Mesenchymal stem cell (in vitro differentiated cells and primary cell): ENCODE data around the gene TESK1.
A peak's percentile ranks its signal among the peaks of the same experiment; 100 is the strongest.

ENCODE experiments used
- DNase-seq: peaks from one replicate; pipeline ENCODE4 v3.0.0-alpha.2; 2013
- H2AFZ ChIP-seq: one replicate; pipeline ENCODE4 v1.6.1; 2013; ENCODE audit warnings: low read depth, mild to moderate bottlenecking, control low read depth, inconsistent platforms, low read length, moderate library complexity
- H2AK5ac ChIP-seq: 2 replicates; pipeline ENCODE4 v1.6.1; 2013; ENCODE audit warnings: low read length, moderate library complexity, mild to moderate bottlenecking, inconsistent platforms; ENCODE audit not compliant: severe bottlenecking
- H2BK120ac ChIP-seq: one replicate; pipeline ENCODE4 v1.6.1; 2013; ENCODE audit warnings: low read depth, mild to moderate bottlenecking, inconsistent platforms, low read length, moderate library complexity
- H2BK12ac ChIP-seq, 2 experiments: one replicate each; pipeline ENCODE4 v1.6.1; 2013; ENCODE audit warnings: inconsistent platforms in 2 of 2, low read length in 2 of 2, mild to moderate bottlenecking in 2 of 2, moderate library complexity in 2 of 2, control low read depth in 1 of 2
- H2BK15ac ChIP-seq: one replicate; pipeline ENCODE4 v1.6.1; 2013; ENCODE audit warnings: mild to moderate bottlenecking, low read depth, inconsistent platforms; ENCODE audit not compliant: poor library complexity, severe bottlenecking
- H2BK5ac ChIP-seq: 2 replicates; pipeline ENCODE4 v1.6.1; 2013; ENCODE audit warnings: low read depth, mild to moderate bottlenecking, low read length, control low read depth, inconsistent platforms; ENCODE audit not compliant: poor library complexity, severe bottlenecking
- H3K14ac ChIP-seq, 2 experiments: one replicate each; pipeline ENCODE4 v1.6.1; 2013; ENCODE audit warnings: inconsistent platforms in 2 of 2, low read length in 2 of 2, control low read depth in 1 of 2, mild to moderate bottlenecking in 1 of 2, moderate library complexity in 1 of 2
- H3K18ac ChIP-seq, 2 experiments: one replicate each; pipeline ENCODE4 v1.6.1; 2013; ENCODE audit warnings: inconsistent platforms in 2 of 2, low read length in 2 of 2, control low read depth in 1 of 2, low read depth in 1 of 2, mild to moderate bottlenecking in 1 of 2
- H3K23ac ChIP-seq, 2 experiments: one replicate each; pipeline ENCODE4 v1.6.1; 2013; ENCODE audit warnings: inconsistent platforms in 2 of 2, low read length in 2 of 2, mild to moderate bottlenecking in 2 of 2, moderate library complexity in 2 of 2, control low read depth in 1 of 2
- H3K27ac ChIP-seq: 2 replicates; pipeline ENCODE4 v1.5.1; 2013; ENCODE audit warnings: mild to moderate bottlenecking, moderate library complexity, low read length, control low read depth, inconsistent platforms; ENCODE audit not compliant: poor library complexity, severe bottlenecking
- H3K27me3 ChIP-seq, 2 experiments: 2 replicates each; pipeline versions ENCODE4 v1.6.1 to v1.7.0; 2013; ENCODE audit warnings: low read length in 2 of 2, mild to moderate bottlenecking in 2 of 2, moderate library complexity in 2 of 2, control low read depth in 1 of 2, inconsistent platforms in 1 of 2; ENCODE audit not compliant: control insufficient read depth in 1 of 2, insufficient read depth in 1 of 2
- H3K36me3 ChIP-seq, 2 experiments: 2 replicates each; pipeline versions ENCODE4 v1.6.1 to v1.7.0; 2013; ENCODE audit warnings: low read length in 2 of 2, control low read depth in 1 of 2, inconsistent platforms in 1 of 2, low read depth in 1 of 2, mild to moderate bottlenecking in 1 of 2; ENCODE audit not compliant: insufficient read depth in 2 of 2, control insufficient read depth in 1 of 2
- H3K4ac ChIP-seq, 2 experiments: one replicate each; pipeline ENCODE4 v1.6.1; 2013; ENCODE audit warnings: inconsistent platforms in 2 of 2, low read length in 2 of 2, mild to moderate bottlenecking in 2 of 2, moderate library complexity in 2 of 2, control low read depth in 1 of 2, low read depth in 1 of 2
- H3K4me1 ChIP-seq: 2 replicates; pipeline ENCODE4 v1.6.1; 2013; ENCODE audit warnings: low read depth, low read length, control low read depth; ENCODE audit not compliant: control insufficient read depth, insufficient read depth
- H3K4me2 ChIP-seq: 2 replicates; pipeline ENCODE4 v1.6.1; 2013; ENCODE audit warnings: low read length, mild to moderate bottlenecking, inconsistent platforms; ENCODE audit not compliant: poor library complexity, severe bottlenecking
- H3K4me3 ChIP-seq, 2 experiments: 2 replicates each; pipeline versions ENCODE4 v1.5.1 to v1.7.0; 2013; ENCODE audit warnings: low read length in 2 of 2, mild to moderate bottlenecking in 2 of 2, control low read depth in 1 of 2, low read depth in 1 of 2; ENCODE audit not compliant: insufficient read depth in 1 of 2
- H3K79me1 ChIP-seq: replicated peaks from 2 replicates; pipeline ENCODE4 v1.6.1; 2013; ENCODE audit warnings: mild to moderate bottlenecking, control low read depth, low read length, inconsistent platforms; ENCODE audit not compliant: poor library complexity, severe bottlenecking
- H3K9ac ChIP-seq: 2 replicates; pipeline ENCODE4 v1.7.0; 2013; ENCODE audit warnings: mild to moderate bottlenecking, low read length, moderate library complexity
- H3K9me3 ChIP-seq: 2 replicates; pipeline ENCODE4 v1.7.0; 2013; ENCODE audit warnings: mild to moderate bottlenecking, low read length; ENCODE audit not compliant: control insufficient read depth
- H4K8ac ChIP-seq: one replicate; pipeline ENCODE4 v1.6.1; 2013; ENCODE audit warnings: inconsistent platforms, mild to moderate bottlenecking, low read length, moderate library complexity
- H4K91ac ChIP-seq: one replicate; pipeline ENCODE4 v1.6.1; 2013; ENCODE audit warnings: mild to moderate bottlenecking, low read length, inconsistent platforms
- WGBS: methylation state at CpG from one replicate; pipeline ENCODE4 v1.1.7; 2013; ENCODE audit warnings: mixed read lengths; 5-methylcytosine and 5-hydroxymethylcytosine counted together

The TESK1 gene

DNA sequence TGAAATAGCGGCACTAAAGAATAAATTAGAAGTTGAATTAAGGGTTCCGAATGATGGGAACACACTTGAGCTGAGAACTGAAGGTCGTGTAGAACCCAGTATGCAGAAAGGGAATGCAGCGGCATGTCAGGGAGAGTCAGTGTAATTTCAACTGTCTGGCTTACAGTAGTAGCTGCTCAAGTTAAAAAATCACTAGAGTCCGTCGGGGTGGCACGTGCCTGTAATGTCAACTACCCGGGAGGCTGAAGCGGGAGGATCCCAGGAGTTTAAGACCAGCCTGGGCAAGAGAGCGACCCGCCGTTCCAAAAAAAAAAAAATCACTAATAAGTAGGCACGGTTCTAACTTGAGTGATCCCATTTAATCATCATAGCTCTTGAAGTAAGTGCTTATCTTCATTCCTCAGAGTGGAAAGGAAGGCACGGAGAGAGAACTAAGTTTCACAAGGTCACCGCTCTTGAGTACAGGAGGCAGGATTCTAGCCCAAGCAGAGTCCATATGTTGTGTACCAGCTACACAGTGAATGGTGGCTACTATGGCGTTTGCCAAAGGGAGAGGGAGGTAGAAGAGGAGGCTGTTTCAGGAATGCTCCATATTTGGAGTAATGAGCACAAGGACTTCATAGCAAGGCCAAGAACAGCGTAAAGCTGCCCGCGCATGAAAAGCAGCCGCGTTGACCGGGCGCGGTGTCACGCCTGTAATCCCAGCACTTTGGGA is 51.9 kb downstream of the TESK1 start:
- Histone ChIP-seq H3K23ac (no peak overlapping the region), H3K4me3 (peak overlapping the region; percentile 31 to 65), H3K9me3 (no peaks in the 10 kb centered on the region), H3K4me2 (peak overlapping the region; percentile 62), H2AFZ (peak overlapping the region; percentile 76), H4K8ac (peak overlapping the region; percentile 62), H2AK5ac (no peak overlapping the region), H3K79me1 (peaks cover 11% of the 10 kb centered on the region), H3K27me3 (no peaks in the 10 kb centered on the region), H2BK12ac (peak overlapping the region in 1 of 2 experiments; percentile 56), H2BK5ac (no peak overlapping the region), H2BK15ac (no peak overlapping the region), H4K91ac (no peak overlapping the region), H3K4me1 (peaks cover 10% of the 10 kb centered on the region), H2BK120ac (no peak overlapping the region), H3K27ac (peak overlapping the region; percentile 59), H3K14ac (no peak overlapping the region), H3K4ac (no peak overlapping the region), H3K9ac (peak overlapping the region; percentile 98), H3K18ac (peak overlapping the region in 1 of 2 experiments; percentile 54), H3K36me3 (peaks cover 13 to 25% of the 10 kb centered on the region in 2 experiments)
- WGBS = 45% methylated on average over 22 of the region's 25 CpGs
- no peak for DNase-seq

- Histone ChIP-seq H3K79me1 (peaks cover 11% of the 10 kb centered on the region), H3K9me3 (no peaks in the 10 kb centered on the region), H3K14ac (peak within 1 kb of the TSS in 1 of 2 experiments; percentile 97), H2BK15ac (peak within 1 kb of the TSS; percentile 89), H3K4me2 (peak within 1 kb of the TSS; percentile 78), H2AFZ (peak within 1 kb of the TSS; percentile 92), H2AK5ac (no peak within 1 kb of the TSS), H4K8ac (peak within 1 kb of the TSS; percentile 95), H3K36me3 (peaks cover 18 to 31% of the 10 kb centered on the region in 2 experiments), H3K23ac (peak within 1 kb of the TSS in 1 of 2 experiments; percentile 94), H3K9ac (peak within 1 kb of the TSS; percentile 98), H3K4ac (peak within 1 kb of the TSS; percentile 89 to 97), H2BK12ac (peak within 1 kb of the TSS; percentile 38 to 93), H3K4me3 (peak within 1 kb of the TSS; percentile 95 to 96), H3K27ac (peak within 1 kb of the TSS; percentile 97), H4K91ac (peak within 1 kb of the TSS; percentile 95), H3K18ac (peak within 1 kb of the TSS; percentile 89 to 94), H3K27me3 (no peaks in the 10 kb centered on the region), H2BK120ac (peak within 1 kb of the TSS; percentile 76), H3K4me1 (peaks cover 10% of the 10 kb centered on the region), H2BK5ac (peak within 1 kb of the TSS; percentile 69)
- WGBS = under 1% methylated on average over 36 of the region's 42 CpGs
- DNase-seq = peak; percentile 100
Observed at GRCh38 chr9:35657546-35658136, 52.6 kb downstream of the TESK1 start, which contains the start of gene RMRP. TSS of gene RMRP (minus strand) at chr9:35658019.

DNA sequence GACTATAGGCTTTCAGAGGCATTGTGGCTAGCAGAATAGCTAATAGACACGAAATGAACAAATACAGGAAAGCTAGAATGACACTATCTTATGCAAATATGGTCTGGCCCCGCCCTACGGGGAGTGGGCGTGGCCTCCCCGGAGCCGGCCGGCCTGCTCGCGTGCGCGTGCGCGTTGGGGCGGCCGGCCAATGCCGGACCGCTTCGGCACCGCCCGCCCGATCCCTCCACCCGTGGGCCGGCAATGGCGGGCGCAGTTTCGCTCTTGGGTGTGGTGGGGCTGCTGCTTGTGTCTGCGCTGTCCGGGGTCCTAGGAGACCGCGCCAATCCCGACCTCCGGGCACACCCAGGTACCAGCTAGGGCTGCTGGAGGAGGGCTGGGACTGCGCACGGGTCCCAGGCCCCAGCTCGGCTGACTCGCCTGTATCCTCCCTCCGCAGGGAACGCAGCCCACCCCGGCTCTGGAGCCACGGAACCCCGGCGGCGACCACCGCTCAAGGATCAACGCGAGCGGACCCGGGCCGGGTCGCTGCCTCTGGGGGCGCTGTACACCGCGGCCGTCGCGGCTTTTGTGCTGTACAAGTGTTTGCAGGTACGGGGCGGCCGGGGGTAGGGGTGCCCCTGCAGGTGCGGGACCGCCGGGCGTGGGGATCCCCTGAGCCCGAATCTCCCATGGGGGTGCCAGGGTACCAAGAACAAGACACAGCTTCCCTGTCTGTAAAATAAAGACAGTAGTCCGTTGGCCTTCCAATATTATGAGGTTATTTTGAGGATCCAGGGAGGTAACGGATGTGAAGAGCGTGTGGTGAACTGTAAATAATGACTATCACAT is 53.3 kb downstream of the TESK1 start, which contains the start of gene CCDC107:
CCDC107 (plus strand) TSS at position 156 of the 831 bp plus-strand sequence; CDS start at position 244, 88 bp downstream.
- WGBS = under 1% methylated on average over 54 of the region's 67 CpGs
- peaks cover 18 to 33% of the 10 kb centered on the region in 2 experiments for H3K36me3 ChIP-seq
- H2AFZ ChIP-seq = peak within 1 kb of the TSS; percentile 92
- peak within 1 kb of the TSS; percentile 95 to 96 for H3K4me3 ChIP-seq
- H2BK15ac ChIP-seq = peak within 1 kb of the TSS; percentile 89
- H3K9me3 ChIP-seq = no peaks in the 10 kb centered on the region
- H3K14ac ChIP-seq = peak within 1 kb of the TSS in 1 of 2 experiments; percentile 97
- peak within 1 kb of the TSS; percentile 78 for H3K4me2 ChIP-seq
- DNase-seq = peak; percentile 86
- peak within 1 kb of the TSS; percentile 38 to 93 for H2BK12ac ChIP-seq
- peak within 1 kb of the TSS; percentile 69 for H2BK5ac ChIP-seq
- peak within 1 kb of the TSS; percentile 76 for H2BK120ac ChIP-seq
- peak within 1 kb of the TSS in 1 of 2 experiments; percentile 94 for H3K23ac ChIP-seq
- H3K79me1 ChIP-seq = peaks cover 14% of the 10 kb centered on the region
- H4K91ac ChIP-seq = peak within 1 kb of the TSS; percentile 95
- peak within 1 kb of the TSS; percentile 89 to 97 for H3K4ac ChIP-seq
- peak within 1 kb of the TSS; percentile 89 to 94 for H3K18ac ChIP-seq
- H3K27me3 ChIP-seq = no peaks in the 10 kb centered on the region
- H4K8ac ChIP-seq = peak within 1 kb of the TSS; percentile 95
- no peak within 1 kb of the TSS for H2AK5ac ChIP-seq
- H3K27ac ChIP-seq = peak within 1 kb of the TSS; percentile 97
- H3K4me1 ChIP-seq = peaks cover 10% of the 10 kb centered on the region
- peak within 1 kb of the TSS; percentile 98 for H3K9ac ChIP-seq
